Activated CD4-positive, alpha-beta T cell treated with anti-CD3 and anti-CD28 coated beads, Interleukin-2, Interleukin-6, amounts not matched to agents 100 ng/mL and 50 ng/mL, durations not matched to agents 16 hours and 8 hours (primary cell): ENCODE results near the gene TTYH3.

Experiments
- DNase-seq: peaks from one replicate; pipeline ENCODE4 v3.0.0-alpha.2; 2020

The TTYH3 gene

GRCh38 chr7:2635810-2636701 is 4.3 kb downstream of the TTYH3 start:
- DNase-seq = no peak

- DNase-seq = no peak
Measured at GRCh38 chr7:2637066-2637471, 5.3 kb downstream of the TTYH3 start.

GRCh38 chr7:2637505-2638223 is 5.9 kb downstream of the TTYH3 start:
- DNase-seq = no peak

GRCh38 chr7:2638224-2638991 is 6.6 kb downstream of the TTYH3 start:
- DNase-seq = no peak

GRCh38 chr7:2639181-2639681 is 7.4 kb downstream of the TTYH3 start:
- DNase-seq = no peak

GRCh38 chr7:2639695-2640481 is 8.1 kb downstream of the TTYH3 start:
- no peak for DNase-seq

- DNase-seq = no peak
Measured at GRCh38 chr7:2640482-2640830, 8.7 kb downstream of the TTYH3 start.

GRCh38 chr7:2640846-2641316 is 9.1 kb downstream of the TTYH3 start:
- no peak for DNase-seq

GRCh38 chr7:2641406-2642393 is 9.9 kb downstream of the TTYH3 start:
- no peak for DNase-seq

- no peak for DNase-seq
Measured at GRCh38 chr7:2643386-2644219, 11.8 kb downstream of the TTYH3 start.

GRCh38 chr7:2644220-2644561 is 12.4 kb downstream of the TTYH3 start:
- DNase-seq = no peak

- DNase-seq = no peak
Measured at GRCh38 chr7:2644562-2645273, 12.9 kb downstream of the TTYH3 start.

- DNase-seq = peak; percentile 55
Measured at GRCh38 chr7:2645274-2645868, 13.6 kb downstream of the TTYH3 start.

- DNase-seq = no peak
Measured at GRCh38 chr7:2646336-2646679, 14.5 kb downstream of the TTYH3 start.

GRCh38 chr7:2646680-2647571 is 15.1 kb downstream of the TTYH3 start:
- DNase-seq = no peak

GRCh38 chr7:2647594-2648172 is 15.9 kb downstream of the TTYH3 start:
- no peak for DNase-seq

GRCh38 chr7:2649139-2649838 is 17.5 kb downstream of the TTYH3 start:
- no peak for DNase-seq
